ENCODE measurements around the gene CHSY1.

DNA sequence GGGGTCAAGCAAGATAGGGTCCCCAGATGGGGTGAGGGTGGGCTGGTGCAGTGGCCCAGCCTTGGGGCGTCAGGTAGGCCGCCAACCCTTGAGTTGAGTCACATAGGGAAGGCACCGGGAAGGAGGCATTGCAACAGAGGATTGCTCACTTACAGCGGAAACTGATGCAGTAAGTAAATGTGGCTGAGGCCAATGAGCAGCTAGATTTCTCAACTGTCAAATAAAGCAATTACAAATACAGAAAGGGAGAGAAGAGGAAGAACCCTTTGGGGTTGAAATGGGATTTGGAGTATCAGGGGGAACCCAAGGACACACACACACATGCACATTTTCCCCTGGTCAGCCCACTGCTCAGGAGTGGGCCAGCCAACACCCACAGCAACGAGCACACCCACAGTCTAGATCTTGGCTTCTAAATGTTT lies 44.0 kb downstream of the CHSY1 start:
- TF ChIP-seq, protein P1, sequence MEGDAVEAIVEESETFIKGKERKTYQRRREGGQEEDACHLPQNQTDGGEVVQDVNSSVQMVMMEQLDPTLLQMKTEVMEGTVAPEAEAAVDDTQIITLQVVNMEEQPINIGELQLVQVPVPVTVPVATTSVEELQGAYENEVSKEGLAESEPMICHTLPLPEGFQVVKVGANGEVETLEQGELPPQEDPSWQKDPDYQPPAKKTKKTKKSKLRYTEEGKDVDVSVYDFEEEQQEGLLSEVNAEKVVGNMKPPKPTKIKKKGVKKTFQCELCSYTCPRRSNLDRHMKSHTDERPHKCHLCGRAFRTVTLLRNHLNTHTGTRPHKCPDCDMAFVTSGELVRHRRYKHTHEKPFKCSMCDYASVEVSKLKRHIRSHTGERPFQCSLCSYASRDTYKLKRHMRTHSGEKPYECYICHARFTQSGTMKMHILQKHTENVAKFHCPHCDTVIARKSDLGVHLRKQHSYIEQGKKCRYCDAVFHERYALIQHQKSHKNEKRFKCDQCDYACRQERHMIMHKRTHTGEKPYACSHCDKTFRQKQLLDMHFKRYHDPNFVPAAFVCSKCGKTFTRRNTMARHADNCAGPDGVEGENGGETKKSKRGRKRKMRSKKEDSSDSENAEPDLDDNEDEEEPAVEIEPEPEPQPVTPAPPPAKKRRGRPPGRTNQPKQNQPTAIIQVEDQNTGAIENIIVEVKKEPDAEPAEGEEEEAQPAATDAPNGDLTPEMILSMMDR (IDR thresholded peaks at IDR 0.05), result no peak
- no peak for TF ChIP-seq POLR2A (IDR thresholded peaks at IDR 0.05)
